PC-3 (cell line): ENCODE data around the gene SH2B3. TPM values are rescaled to one million over a fixed set of nuclear protein-coding genes. Genes with fewer than 3 reads are reported as not detected.

Experiments used
- ATAC-seq: fragments of 200-7000 bp; cut with Tn5 transposase; 2 replicates; pipeline ENCODE4 v1.9.1; 2020; ENCODE audit warnings: mild to moderate bottlenecking, moderate library complexity
- BruUV-seq: library from RNA; stranded (reverse); fragments of 400-500 nt; replicated peaks from 2 replicates; lab custom pipeline; 2021; lab: Mats Ljungman, UMichigan
- CTCF ChIA-PET: fragments of 300-600 bp; sonication (Branson Sonifier 250); formaldehyde crosslinking; loops from one replicate; lab custom pipeline; 2022; ENCODE audit warnings: antibody characterized with exemption; lab: Charles Lee
- POLR2A ChIA-PET: fragments of 300-600 bp; sonication (Branson Sonifier 250); formaldehyde crosslinking; loops from one replicate; lab custom pipeline; 2022; ENCODE audit warnings: antibody characterized with exemption; ENCODE audit not compliant: unreplicated experiment; lab: Charles Lee
- DNase-seq: peaks from one replicate; pipeline ENCODE4 v3.0.0-alpha.2; 2015
- H2AFZ ChIP-seq: fragments of 300-600 bp; sonication (generic); 2 replicates; pipeline ENCODE4 v1.6.0; 2016; ENCODE audit warnings: antibody characterized with exemption, low read length
- H3F3A ChIP-seq: fragments of 300-600 bp; sonication (generic); one replicate; pipeline ENCODE4 v1.6.0; 2017; ENCODE audit warnings: antibody characterized with exemption, low read length, control low read depth, mild to moderate bottlenecking; ENCODE audit not compliant: unreplicated experiment
- H3K27ac ChIP-seq: fragments of 300-600 bp; sonication (generic); 2 replicates; pipeline ENCODE4 v1.5.1; 2016; ENCODE audit warnings: mild to moderate bottlenecking, low read length
- H3K27me3 ChIP-seq: fragments of 300-600 bp; sonication (generic); 2 replicates; pipeline ENCODE4 v1.6.1; 2016; ENCODE audit warnings: low read length, mixed read lengths
- H3K36me3 ChIP-seq: fragments of 300-600 bp; sonication (generic); 2 replicates; pipeline ENCODE4 v1.6.1; 2016; ENCODE audit warnings: low read depth, mixed run types, low read length, mixed read lengths
- H3K4me1 ChIP-seq: fragments of 300-600 bp; sonication (generic); 2 replicates; pipeline ENCODE4 v1.5.1; 2016; ENCODE audit warnings: low read length; ENCODE audit not compliant: insufficient read depth
- H3K4me2 ChIP-seq: fragments of 300-600 bp; sonication (generic); 2 replicates; pipeline ENCODE4 v1.6.0; 2016; ENCODE audit warnings: low read length
- H3K4me3 ChIP-seq: fragments of 300-600 bp; sonication (generic); 2 replicates; pipeline ENCODE4 v1.5.1; 2016; ENCODE audit warnings: mild to moderate bottlenecking, low read length, mixed read lengths
- H3K79me2 ChIP-seq: fragments of 300-600 bp; sonication (generic); 2 replicates; pipeline ENCODE4 v1.6.1; 2017; ENCODE audit warnings: low read length, mixed read lengths
- H3K9ac ChIP-seq: fragments of 300-600 bp; sonication (generic); 2 replicates; pipeline ENCODE4 v1.6.0; 2016; ENCODE audit warnings: mild to moderate bottlenecking, low read length
- H3K9me2 ChIP-seq: fragments of 300-600 bp; sonication (generic); replicated peaks from 2 replicates; pipeline ENCODE4 v1.6.1; 2016; ENCODE audit warnings: mixed run types, low read length, mixed read lengths
- H3K9me3 ChIP-seq: fragments of 300-600 bp; sonication (generic); 2 replicates; pipeline ENCODE4 v1.6.1; 2016; ENCODE audit warnings: low read length, mixed read lengths
- H4K20me1 ChIP-seq: fragments of 300-600 bp; sonication (generic); 2 replicates; pipeline ENCODE4 v1.6.1; 2016; ENCODE audit warnings: low read length, mixed read lengths
- CTCF ChIP-seq: fragments of 300-600 bp; sonication (generic); conservative IDR thresholded peaks from 2 replicates; pipeline ENCODE4 v1.5.1; 2017; ENCODE audit warnings: antibody characterized with exemption, low read depth, mild to moderate bottlenecking, low read length
- EZH2 ChIP-seq: fragments of 300-600 bp; sonication (generic); IDR thresholded peaks from one replicate; pipeline ENCODE4 v1.6.1; 2017; ENCODE audit warnings: antibody characterized with exemption, mild to moderate bottlenecking, low read length; ENCODE audit not compliant: unreplicated experiment
- EZH2phosphoT487 ChIP-seq: fragments of 300-600 bp; sonication (generic); IDR thresholded peaks from 2 replicates; pipeline ENCODE4 v1.6.1; 2018; ENCODE audit warnings: mild to moderate bottlenecking, antibody characterized with exemption, low read length, borderline replicate concordance
- intact Hi-C: fragments of 100-400 bp; cut with micrococcal nuclease; formaldehyde crosslinking; loops from 2 replicates; pipeline ENCODE4 v1.9.0; 2023
- total RNA-seq: library from RNA; depleted of rRNA; stranded (reverse); fragments of >200 nt; gene quantifications from 2 replicates; pipeline ENCODE4 v1.2.3, GENCODE V29; 2014

Gene SH2B3
- total RNA-seq, 1 experiment from 2014 or later: 12.9 TPM

- ChIA-PET CTCF (no interaction called here), POLR2A (no interaction called here)
- Histone ChIP-seq H3K79me2 (no peaks in the 10 kb centered on the region), H4K20me1 (no peaks in the 10 kb centered on the region), H3K9me2 (no peaks in the 10 kb centered on the region), H3K9ac (no peak overlapping the region), H3K9me3 (no peaks in the 10 kb centered on the region), H3K4me2 (no peak overlapping the region), H3K4me1 (no peaks in the 10 kb centered on the region), H3K27ac (no peak overlapping the region), H3K27me3 (no peaks in the 10 kb centered on the region), H3F3A (no peaks in the 10 kb centered on the region), H3K4me3 (no peak overlapping the region), H3K36me3 (peaks cover 46% of the 10 kb centered on the region), H2AFZ (no peak overlapping the region)
- no peak for ATAC-seq
- no peak for DNase-seq
- TF ChIP-seq CTCF (no peak), EZH2 (no peak), EZH2phosphoT487 (no peak)
- no TSS peak for BruUV-seq
- intact Hi-C loops: no loop called here
These were observed 47.6 kb downstream of the SH2B3 start for GRCh38 chr12:111453071-111453989.

GRCh38 chr12:111454311-111454710 is 48.6 kb downstream of the SH2B3 start:
- DNase-seq (no peak), ATAC-seq (no peak)
- peaks cover 36% of the 10 kb centered on the region for H3K36me3 ChIP-seq
- H2AFZ ChIP-seq: no peak overlapping the region
- no peaks in the 10 kb centered on the region for H3K9me2 ChIP-seq
- intact Hi-C loops: no loop called here
- no peak overlapping the region for H3K9ac ChIP-seq
- no peaks in the 10 kb centered on the region for H3K27me3 ChIP-seq
- no peak overlapping the region for H3K4me2 ChIP-seq
- CTCF ChIA-PET: no interaction called here
- no peaks in the 10 kb centered on the region for H3F3A ChIP-seq
- POLR2A ChIA-PET: no interaction called here
- H3K27ac ChIP-seq: no peak overlapping the region
- no peak overlapping the region for H3K4me3 ChIP-seq
- H3K4me1 ChIP-seq: no peaks in the 10 kb centered on the region
- H3K79me2 ChIP-seq: no peaks in the 10 kb centered on the region
- H4K20me1 ChIP-seq: no peaks in the 10 kb centered on the region
- TF ChIP-seq EZH2 (no peak), CTCF (no peak), EZH2phosphoT487 (no peak)
- BruUV-seq: no TSS peak
- H3K9me3 ChIP-seq: no peaks in the 10 kb centered on the region
